ENCODE measurements around the gene ZNF438. TPM values are rescaled to one million over a fixed set of nuclear protein-coding genes. Genes with fewer than 3 reads are reported as not detected.

The ZNF438 gene
- total RNA-seq, 1 experiment from 2014 or later, result 2.0 TPM

DNA sequence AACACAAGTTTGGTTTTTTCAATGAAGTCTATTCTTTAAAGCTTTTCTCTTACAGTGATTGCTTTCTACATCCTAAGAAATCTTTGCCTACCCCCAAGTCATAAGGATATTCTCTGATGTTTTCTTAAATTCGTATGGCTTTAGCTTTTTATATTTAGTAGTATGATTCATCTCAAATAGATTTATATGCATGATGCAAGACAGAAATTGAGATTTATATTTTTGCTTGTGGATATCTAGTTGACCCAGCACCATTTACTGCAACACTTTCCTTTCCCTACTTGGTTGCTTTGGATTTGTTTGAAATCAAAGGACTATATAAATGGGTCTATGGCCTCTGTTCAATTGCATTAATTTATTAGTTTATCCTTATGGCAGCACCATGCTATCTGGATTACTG is 113.9 kb downstream of the ZNF438 start:
- intact Hi-C loops (cut with micrococcal nuclease; ENCODE audit: unreplicated experiment), result no loop called here
- CTCF ChIA-PET, result no interaction called here
- H3K27ac ChIP-seq (ENCODE audit: low read depth, low read length, poor library complexity, severe bottlenecking), result no peak overlapping the region

GRCh38 chr10:30917067-30917466 is 114.6 kb downstream of the ZNF438 start:
- BruUV-seq (replicated peaks), result no TSS peak
- intact Hi-C loops (cut with micrococcal nuclease; ENCODE audit: unreplicated experiment), result no loop called here
- POLR2A ChIA-PET (ENCODE audit: low non-redundant PET), result no interaction called here
- no peak overlapping the region for H3K4me3 ChIP-seq (ENCODE audit: low read depth, low read length, poor library complexity, severe bottlenecking)
- TF ChIP-seq CTCF (conservative IDR thresholded peaks at IDR 0.05; ENCODE audit: low read depth, low read length) (no peak), EZH2 (IDR thresholded peaks at IDR 0.05; ENCODE audit: borderline replicate concordance, low read depth, low read length, poor library complexity, severe bottlenecking) (no peak)
- no peak for DNase-seq (ENCODE audit: low spot score)
- H3K4me1 ChIP-seq (ENCODE audit: insufficient read depth, low read length, poor library complexity, severe bottlenecking), result no peaks in the 10 kb centered on the region
- CTCF ChIA-PET, result no interaction called here
- no peaks in the 10 kb centered on the region for H3K9me3 ChIP-seq (ENCODE audit: low read depth, low read length, poor library complexity, severe bottlenecking)
- no peak overlapping the region for H3K27ac ChIP-seq (ENCODE audit: low read depth, low read length, poor library complexity, severe bottlenecking)
- no peaks in the 10 kb centered on the region for H3K27me3 ChIP-seq (replicated peaks; ENCODE audit: insufficient read depth, low read depth, low read length, poor library complexity)
- H3K36me3 ChIP-seq (ENCODE audit: insufficient read depth, low read length, poor library complexity, severe bottlenecking), result no peaks in the 10 kb centered on the region

More for the DNA sequence above, 113.9 kb downstream of the ZNF438 start:
- POLR2A ChIA-PET (ENCODE audit: low non-redundant PET), result no interaction called here
- Histone ChIP-seq H3K4me3 (ENCODE audit: low read depth, low read length, poor library complexity, severe bottlenecking) (no peak overlapping the region), H3K36me3 (ENCODE audit: insufficient read depth, low read length, poor library complexity, severe bottlenecking) (no peaks in the 10 kb centered on the region), H3K9me3 (ENCODE audit: low read depth, low read length, poor library complexity, severe bottlenecking) (no peaks in the 10 kb centered on the region), H3K4me1 (ENCODE audit: insufficient read depth, low read length, poor library complexity, severe bottlenecking) (no peaks in the 10 kb centered on the region), H3K27me3 (replicated peaks; ENCODE audit: insufficient read depth, low read depth, low read length, poor library complexity) (no peaks in the 10 kb centered on the region)
- DNase-seq (ENCODE audit: low spot score), result no peak
- no TSS peak for BruUV-seq (replicated peaks)
- TF ChIP-seq CTCF (conservative IDR thresholded peaks at IDR 0.05; ENCODE audit: low read depth, low read length) (no peak), EZH2 (IDR thresholded peaks at IDR 0.05; ENCODE audit: borderline replicate concordance, low read depth, low read length, poor library complexity, severe bottlenecking) (no peak)

- Histone ChIP-seq H3K36me3 (ENCODE audit: insufficient read depth, low read length, poor library complexity, severe bottlenecking) (no peaks in the 10 kb centered on the region), H3K4me1 (ENCODE audit: insufficient read depth, low read length, poor library complexity, severe bottlenecking) (no peaks in the 10 kb centered on the region), H3K4me3 (ENCODE audit: low read depth, low read length, poor library complexity, severe bottlenecking) (no peak overlapping the region), H3K9me3 (ENCODE audit: low read depth, low read length, poor library complexity, severe bottlenecking) (no peaks in the 10 kb centered on the region), H3K27me3 (replicated peaks; ENCODE audit: insufficient read depth, low read depth, low read length, poor library complexity) (no peaks in the 10 kb centered on the region), H3K27ac (ENCODE audit: low read depth, low read length, poor library complexity, severe bottlenecking) (no peak overlapping the region)
- peak; percentile 15 for DNase-seq (ENCODE audit: low spot score)
- POLR2A ChIA-PET (ENCODE audit: low non-redundant PET), result no interaction called here
- intact Hi-C loops (cut with micrococcal nuclease; ENCODE audit: unreplicated experiment), result no loop called here
- CTCF ChIA-PET, result no interaction called here
- no TSS peak for BruUV-seq (replicated peaks)
- TF ChIP-seq CTCF (conservative IDR thresholded peaks at IDR 0.05; ENCODE audit: low read depth, low read length) (no peak), EZH2 (IDR thresholded peaks at IDR 0.05; ENCODE audit: borderline replicate concordance, low read depth, low read length, poor library complexity, severe bottlenecking) (no peak)
These were observed 116.5 kb downstream of the ZNF438 start for GRCh38 chr10:30915146-30915545.
